ENCODE data around the gene CYB5R2.

DNA sequence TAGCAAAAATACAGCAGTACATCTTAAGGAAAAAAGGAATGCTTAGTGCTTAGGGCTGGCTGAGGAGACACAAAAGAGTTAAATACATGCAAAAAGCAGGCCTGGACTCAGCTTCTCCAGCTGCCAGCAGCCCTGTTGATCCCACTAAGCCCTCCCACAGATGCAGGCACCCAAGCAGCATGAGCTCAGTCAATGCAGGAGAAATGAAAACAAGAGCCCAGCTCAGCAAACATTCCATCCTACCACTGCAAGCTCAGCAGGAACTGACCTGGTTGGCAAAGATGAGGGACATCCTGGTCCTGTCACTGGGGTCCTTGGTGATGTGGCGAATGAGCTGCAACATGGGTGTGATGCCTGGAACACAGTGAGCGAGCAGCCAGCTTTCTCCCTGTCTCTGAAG, 5.8 kb downstream of the CYB5R2 start:
- TF ChIP-seq, protein P1, sequence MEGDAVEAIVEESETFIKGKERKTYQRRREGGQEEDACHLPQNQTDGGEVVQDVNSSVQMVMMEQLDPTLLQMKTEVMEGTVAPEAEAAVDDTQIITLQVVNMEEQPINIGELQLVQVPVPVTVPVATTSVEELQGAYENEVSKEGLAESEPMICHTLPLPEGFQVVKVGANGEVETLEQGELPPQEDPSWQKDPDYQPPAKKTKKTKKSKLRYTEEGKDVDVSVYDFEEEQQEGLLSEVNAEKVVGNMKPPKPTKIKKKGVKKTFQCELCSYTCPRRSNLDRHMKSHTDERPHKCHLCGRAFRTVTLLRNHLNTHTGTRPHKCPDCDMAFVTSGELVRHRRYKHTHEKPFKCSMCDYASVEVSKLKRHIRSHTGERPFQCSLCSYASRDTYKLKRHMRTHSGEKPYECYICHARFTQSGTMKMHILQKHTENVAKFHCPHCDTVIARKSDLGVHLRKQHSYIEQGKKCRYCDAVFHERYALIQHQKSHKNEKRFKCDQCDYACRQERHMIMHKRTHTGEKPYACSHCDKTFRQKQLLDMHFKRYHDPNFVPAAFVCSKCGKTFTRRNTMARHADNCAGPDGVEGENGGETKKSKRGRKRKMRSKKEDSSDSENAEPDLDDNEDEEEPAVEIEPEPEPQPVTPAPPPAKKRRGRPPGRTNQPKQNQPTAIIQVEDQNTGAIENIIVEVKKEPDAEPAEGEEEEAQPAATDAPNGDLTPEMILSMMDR (IDR thresholded peaks at IDR 0.05): no peak
- no peak for TF ChIP-seq POLR2AphosphoS5 (IDR thresholded peaks at IDR 0.05)

All from breast epithelium (tissue), 3 donors.